Measurements from ENCODE around the gene TNFRSF6B.

The TNFRSF6B gene

GRCh38 chr20:63697868-63698545, 1.6 kb downstream of the TNFRSF6B start:
- DNase-seq (ENCODE audit: low spot score): no peak

GRCh38 chr20:63698739-63699465, 2.5 kb downstream of the TNFRSF6B start:
- peak; percentile 98 for DNase-seq (ENCODE audit: low spot score)

GRCh38 chr20:63699466-63700198, 3.2 kb downstream of the TNFRSF6B start:
- no peak for DNase-seq (ENCODE audit: low spot score)

- no peak for DNase-seq (ENCODE audit: low spot score)
These were observed 4.0 kb downstream of the TNFRSF6B start for GRCh38 chr20:63700199-63701050.

DNA sequence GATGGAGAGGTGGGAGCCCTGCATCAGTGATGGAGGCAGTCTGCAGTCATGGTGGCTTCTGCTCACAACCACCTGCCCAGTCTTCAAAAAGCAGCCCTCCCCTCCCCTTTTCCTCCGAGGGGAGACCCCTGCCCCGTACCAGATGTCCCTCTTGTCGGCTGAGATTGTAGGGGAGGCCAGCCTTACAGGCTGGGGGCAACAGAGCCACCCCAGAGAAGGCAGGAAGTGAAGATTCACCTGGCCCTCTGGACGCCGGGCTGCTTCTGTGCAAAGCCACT, 4.5 kb downstream of the TNFRSF6B start:
- DNase-seq (ENCODE audit: low spot score): no peak

- no peak for DNase-seq (ENCODE audit: low spot score)
These were observed 5.0 kb downstream of the TNFRSF6B start for GRCh38 chr20:63701329-63702035.

DNA sequence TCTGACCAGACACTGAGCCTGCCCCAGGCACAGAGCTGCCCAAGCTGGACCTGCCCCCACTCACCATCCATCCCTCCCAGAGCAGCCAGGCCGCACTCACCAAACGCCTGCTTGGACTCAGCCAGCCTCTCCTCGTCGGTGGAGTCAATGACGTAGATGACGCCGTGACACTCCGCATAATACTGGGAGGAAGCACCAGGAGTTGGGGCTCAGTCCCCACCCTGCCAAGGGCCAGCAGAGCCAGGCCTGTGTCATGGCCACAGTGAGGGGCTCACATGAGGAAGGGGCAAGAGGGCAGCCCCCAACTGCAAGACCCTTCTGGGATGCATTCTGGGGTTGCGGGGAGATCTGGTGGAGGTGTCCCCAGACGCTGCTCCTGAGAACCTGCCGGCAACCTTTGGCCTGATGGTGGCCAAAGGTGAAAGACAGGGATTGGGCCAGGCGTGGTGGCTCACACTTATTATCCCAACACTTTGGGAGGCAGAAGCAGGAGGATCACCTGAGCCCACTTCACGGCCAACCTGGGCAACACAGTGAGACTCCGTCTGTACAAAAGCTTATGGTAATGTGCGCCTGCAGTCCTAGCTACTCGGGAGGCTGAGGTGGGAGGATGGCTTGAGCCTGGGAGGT, 5.7 kb downstream of the TNFRSF6B start:
- DNase-seq (ENCODE audit: low spot score): no peak

- DNase-seq (ENCODE audit: low spot score): peak; percentile 2
These were observed 6.5 kb downstream of the TNFRSF6B start for GRCh38 chr20:63702751-63703470.

- no peak for DNase-seq (ENCODE audit: low spot score)
These were observed 7.1 kb downstream of the TNFRSF6B start for GRCh38 chr20:63703471-63703975.

- DNase-seq (ENCODE audit: low spot score): no peak
These were observed 7.7 kb downstream of the TNFRSF6B start for GRCh38 chr20:63703976-63704748.

GRCh38 chr20:63704749-63705117, 8.3 kb downstream of the TNFRSF6B start:
- peak; percentile 2 for DNase-seq (ENCODE audit: low spot score)

- DNase-seq (ENCODE audit: low spot score): peak; percentile 4
These were observed 9.0 kb downstream of the TNFRSF6B start for GRCh38 chr20:63705232-63706026.

- peak; percentile 4 for DNase-seq (ENCODE audit: low spot score)
These were observed 9.7 kb downstream of the TNFRSF6B start for GRCh38 chr20:63706027-63706695.

- peak; percentile 79 for DNase-seq (ENCODE audit: low spot score)
These were observed 10.6 kb downstream of the TNFRSF6B start for GRCh38 chr20:63706852-63707557.

DNA sequence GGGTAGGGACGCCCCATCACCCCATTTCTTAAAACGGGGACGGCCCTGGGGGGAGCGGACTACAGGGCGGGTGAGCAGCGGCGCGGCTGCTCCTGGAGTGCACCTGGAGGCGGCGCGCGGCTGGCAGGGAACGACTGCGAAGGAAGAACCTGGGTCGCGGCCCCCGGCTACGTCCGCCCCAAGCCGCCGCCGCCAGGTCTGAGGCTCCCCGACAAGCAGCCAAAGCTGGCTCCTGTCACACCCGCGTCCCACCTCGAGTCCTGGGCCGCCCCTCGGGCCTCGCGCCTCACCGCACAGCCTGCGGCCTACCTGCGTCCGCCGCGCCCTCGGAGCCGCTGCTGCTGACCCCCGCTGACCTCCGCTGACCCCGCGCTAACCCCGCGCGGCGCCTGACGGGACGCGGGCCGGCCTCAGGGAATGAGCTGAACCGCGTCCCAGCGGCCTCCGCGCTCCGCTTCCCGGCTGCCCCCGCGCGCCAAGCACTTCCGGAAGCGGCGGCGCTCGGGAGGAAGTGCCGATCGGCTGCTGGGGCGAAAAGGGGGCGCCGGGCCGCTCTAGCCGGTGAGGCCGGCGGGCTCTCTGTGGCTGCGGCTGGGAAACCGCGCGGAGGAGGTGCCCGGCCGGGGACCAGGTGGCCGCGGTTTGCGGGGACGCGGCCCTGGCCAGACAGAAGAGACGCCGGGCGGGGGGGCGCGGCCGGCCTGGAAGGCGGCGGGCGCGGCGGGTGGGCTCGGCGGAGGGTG, 11.3 kb downstream of the TNFRSF6B start, which contains the start of the genes ARFRP1 and ZGPAT:
Gene ARFRP1 (minus strand): TSS at position 419 of the 743 bp plus-strand sequence. CDS start 885 bp downstream, outside the sequence.
Gene ZGPAT (plus strand): TSS at position 482 of the 743 bp plus-strand sequence. CDS start 542 bp downstream, outside the sequence.
- peak; percentile 85 for DNase-seq (ENCODE audit: low spot score)
